Prostate gland (tissue), 2 donors: Measurements from ENCODE around the gene SHROOM3.

Experiments
- POLR2A ChIP-seq: fragments of 450-650 bp; IDR thresholded peaks from one replicate; pipeline ENCODE4 v1.6.1; 2016; ENCODE audit warnings: antibody characterized with exemption, mild to moderate bottlenecking
- TF ChIP-seq, protein P1 (sequence below), 4 experiments: fragments of 200-600 bp in 2 of 4; fragments of 450-650 bp in 2 of 4; sonication (generic) in 2 of 4; IDR thresholded peaks; 1 replicate in 3 of 4; 2 replicates in 1 of 4; pipeline ENCODE4 v1.5.1; 2016 to 2019; ENCODE audit warnings: antibody characterized with exemption in 4 of 4, mild to moderate bottlenecking in 2 of 4, moderate library complexity in 2 of 4

DNA sequence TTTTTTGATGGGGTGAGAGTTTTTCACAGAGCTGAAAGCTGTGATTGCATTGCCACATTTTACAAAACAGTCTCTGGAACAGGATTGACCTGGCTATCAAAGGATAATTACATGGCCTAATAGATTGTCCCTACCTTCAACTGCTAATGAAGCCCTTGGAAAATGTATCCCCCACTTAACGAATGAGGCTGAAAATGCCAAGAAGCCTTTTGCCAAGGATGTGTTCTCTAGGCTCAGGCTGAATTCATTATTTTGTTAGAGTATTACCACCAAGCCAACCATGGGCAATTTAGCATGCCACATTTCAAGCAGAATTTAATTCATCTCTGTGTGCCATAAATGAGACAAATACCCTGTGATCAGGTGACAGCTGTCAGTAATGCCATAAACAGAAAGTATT lies 35.5 kb downstream of the SHROOM3 start:
- TF ChIP-seq, protein P1, sequence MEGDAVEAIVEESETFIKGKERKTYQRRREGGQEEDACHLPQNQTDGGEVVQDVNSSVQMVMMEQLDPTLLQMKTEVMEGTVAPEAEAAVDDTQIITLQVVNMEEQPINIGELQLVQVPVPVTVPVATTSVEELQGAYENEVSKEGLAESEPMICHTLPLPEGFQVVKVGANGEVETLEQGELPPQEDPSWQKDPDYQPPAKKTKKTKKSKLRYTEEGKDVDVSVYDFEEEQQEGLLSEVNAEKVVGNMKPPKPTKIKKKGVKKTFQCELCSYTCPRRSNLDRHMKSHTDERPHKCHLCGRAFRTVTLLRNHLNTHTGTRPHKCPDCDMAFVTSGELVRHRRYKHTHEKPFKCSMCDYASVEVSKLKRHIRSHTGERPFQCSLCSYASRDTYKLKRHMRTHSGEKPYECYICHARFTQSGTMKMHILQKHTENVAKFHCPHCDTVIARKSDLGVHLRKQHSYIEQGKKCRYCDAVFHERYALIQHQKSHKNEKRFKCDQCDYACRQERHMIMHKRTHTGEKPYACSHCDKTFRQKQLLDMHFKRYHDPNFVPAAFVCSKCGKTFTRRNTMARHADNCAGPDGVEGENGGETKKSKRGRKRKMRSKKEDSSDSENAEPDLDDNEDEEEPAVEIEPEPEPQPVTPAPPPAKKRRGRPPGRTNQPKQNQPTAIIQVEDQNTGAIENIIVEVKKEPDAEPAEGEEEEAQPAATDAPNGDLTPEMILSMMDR (IDR thresholded peaks at IDR 0.05): no peak
- TF ChIP-seq POLR2A: no peak
